HL-60 (cell line): ENCODE data around the gene RAB11FIP2.

Source experiments
- DNase-seq, 2 experiments: peaks; one replicate each; pipeline ENCODE4 v3.0.0-alpha.2; 2010 to 2020; ENCODE audit warnings: low read depth in 1 of 2, low spot score in 1 of 2
- H3K27ac ChIP-seq: fragments of 250-450 bp; sonication (Bioruptor Pico); replicated peaks from 2 replicates; pipeline ENCODE4 v1.5.1; 2020; ENCODE audit warnings: mild to moderate bottlenecking, moderate library complexity
- H3K27me3 ChIP-seq: fragments of 250-450 bp; sonication (Bioruptor Pico); 2 replicates; pipeline ENCODE4 v1.5.1; 2021; ENCODE audit warnings: mild to moderate bottlenecking, moderate library complexity; ENCODE audit not compliant: insufficient read depth, poor library complexity, severe bottlenecking
- H3K4me3 ChIP-seq: replicated peaks from 2 replicates; pipeline ENCODE4 v1.5.1; 2011; ENCODE audit warnings: mild to moderate bottlenecking, control low read depth, low read length; ENCODE audit not compliant: insufficient read depth
- GABPA ChIP-seq: IDR thresholded peaks from 2 replicates; pipeline ENCODE4 v1.6.1; 2012; ENCODE audit warnings: low read depth
- POLR2AphosphoS5 ChIP-seq: IDR thresholded peaks from 2 replicates; pipeline ENCODE4 v1.6.1; 2012; ENCODE audit warnings: low read depth
- SPI1 ChIP-seq: IDR thresholded peaks from 2 replicates; pipeline ENCODE4 v1.6.1; 2012; ENCODE audit warnings: low read depth, mild to moderate bottlenecking, borderline replicate concordance
- TF ChIP-seq, protein P1 (sequence below): IDR thresholded peaks from one replicate; pipeline ENCODE4 v1.5.1; 2011; ENCODE audit warnings: low read length, control low read depth, inconsistent platforms; ENCODE audit not compliant: insufficient read depth
- TF ChIP-seq, protein P2 (sequence below): IDR thresholded peaks from 2 replicates; pipeline ENCODE4 v1.6.1; 2012; ENCODE audit warnings: low read depth; ENCODE audit not compliant: insufficient replicate concordance

RAB11FIP2 gene

DNA sequence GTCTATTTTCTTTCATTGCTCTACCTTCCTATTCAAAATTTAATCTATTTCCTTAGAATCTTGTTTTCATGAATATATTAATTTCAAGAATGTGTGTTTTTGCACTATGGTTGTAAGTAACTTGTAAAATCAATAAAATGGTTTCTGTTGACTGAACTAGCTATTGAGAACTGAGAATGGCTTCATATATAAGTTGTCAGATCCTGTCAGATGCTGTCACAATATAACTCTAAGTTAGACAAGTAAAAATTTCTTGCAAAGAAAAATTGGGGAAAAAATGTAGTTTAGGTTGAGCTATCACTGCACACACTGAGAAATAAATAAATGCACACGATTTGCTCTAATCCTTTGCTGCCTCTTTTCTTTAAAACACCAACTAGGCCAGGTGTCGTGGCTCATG, 89.8 kb downstream of the RAB11FIP2 start:
- Histone ChIP-seq H3K4me3 (no peak overlapping the region), H3K27me3 (peaks cover 3% of the 10 kb centered on the region), H3K27ac (no peak overlapping the region)
- TF ChIP-seq, protein P1, sequence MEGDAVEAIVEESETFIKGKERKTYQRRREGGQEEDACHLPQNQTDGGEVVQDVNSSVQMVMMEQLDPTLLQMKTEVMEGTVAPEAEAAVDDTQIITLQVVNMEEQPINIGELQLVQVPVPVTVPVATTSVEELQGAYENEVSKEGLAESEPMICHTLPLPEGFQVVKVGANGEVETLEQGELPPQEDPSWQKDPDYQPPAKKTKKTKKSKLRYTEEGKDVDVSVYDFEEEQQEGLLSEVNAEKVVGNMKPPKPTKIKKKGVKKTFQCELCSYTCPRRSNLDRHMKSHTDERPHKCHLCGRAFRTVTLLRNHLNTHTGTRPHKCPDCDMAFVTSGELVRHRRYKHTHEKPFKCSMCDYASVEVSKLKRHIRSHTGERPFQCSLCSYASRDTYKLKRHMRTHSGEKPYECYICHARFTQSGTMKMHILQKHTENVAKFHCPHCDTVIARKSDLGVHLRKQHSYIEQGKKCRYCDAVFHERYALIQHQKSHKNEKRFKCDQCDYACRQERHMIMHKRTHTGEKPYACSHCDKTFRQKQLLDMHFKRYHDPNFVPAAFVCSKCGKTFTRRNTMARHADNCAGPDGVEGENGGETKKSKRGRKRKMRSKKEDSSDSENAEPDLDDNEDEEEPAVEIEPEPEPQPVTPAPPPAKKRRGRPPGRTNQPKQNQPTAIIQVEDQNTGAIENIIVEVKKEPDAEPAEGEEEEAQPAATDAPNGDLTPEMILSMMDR: no peak
- no peak for TF ChIP-seq SPI1
- TF ChIP-seq, protein P2, sequence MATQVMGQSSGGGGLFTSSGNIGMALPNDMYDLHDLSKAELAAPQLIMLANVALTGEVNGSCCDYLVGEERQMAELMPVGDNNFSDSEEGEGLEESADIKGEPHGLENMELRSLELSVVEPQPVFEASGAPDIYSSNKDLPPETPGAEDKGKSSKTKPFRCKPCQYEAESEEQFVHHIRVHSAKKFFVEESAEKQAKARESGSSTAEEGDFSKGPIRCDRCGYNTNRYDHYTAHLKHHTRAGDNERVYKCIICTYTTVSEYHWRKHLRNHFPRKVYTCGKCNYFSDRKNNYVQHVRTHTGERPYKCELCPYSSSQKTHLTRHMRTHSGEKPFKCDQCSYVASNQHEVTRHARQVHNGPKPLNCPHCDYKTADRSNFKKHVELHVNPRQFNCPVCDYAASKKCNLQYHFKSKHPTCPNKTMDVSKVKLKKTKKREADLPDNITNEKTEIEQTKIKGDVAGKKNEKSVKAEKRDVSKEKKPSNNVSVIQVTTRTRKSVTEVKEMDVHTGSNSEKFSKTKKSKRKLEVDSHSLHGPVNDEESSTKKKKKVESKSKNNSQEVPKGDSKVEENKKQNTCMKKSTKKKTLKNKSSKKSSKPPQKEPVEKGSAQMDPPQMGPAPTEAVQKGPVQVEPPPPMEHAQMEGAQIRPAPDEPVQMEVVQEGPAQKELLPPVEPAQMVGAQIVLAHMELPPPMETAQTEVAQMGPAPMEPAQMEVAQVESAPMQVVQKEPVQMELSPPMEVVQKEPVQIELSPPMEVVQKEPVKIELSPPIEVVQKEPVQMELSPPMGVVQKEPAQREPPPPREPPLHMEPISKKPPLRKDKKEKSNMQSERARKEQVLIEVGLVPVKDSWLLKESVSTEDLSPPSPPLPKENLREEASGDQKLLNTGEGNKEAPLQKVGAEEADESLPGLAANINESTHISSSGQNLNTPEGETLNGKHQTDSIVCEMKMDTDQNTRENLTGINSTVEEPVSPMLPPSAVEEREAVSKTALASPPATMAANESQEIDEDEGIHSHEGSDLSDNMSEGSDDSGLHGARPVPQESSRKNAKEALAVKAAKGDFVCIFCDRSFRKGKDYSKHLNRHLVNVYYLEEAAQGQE: no peak
- TF ChIP-seq POLR2AphosphoS5: no peak
- no peak for TF ChIP-seq GABPA
- no peak for DNase-seq

GRCh38 chr10:117955176-117955575, 91.6 kb downstream of the RAB11FIP2 start:
- no peak for TF ChIP-seq SPI1
- TF ChIP-seq, protein P2: no peak
- TF ChIP-seq, protein P1: no peak
- no peak for TF ChIP-seq GABPA
- no peak for TF ChIP-seq POLR2AphosphoS5
- no peak for DNase-seq
- H3K4me3 ChIP-seq: no peak overlapping the region
- no peaks in the 10 kb centered on the region for H3K27me3 ChIP-seq
- no peak overlapping the region for H3K27ac ChIP-seq
